SKM-1 treated with dmso at 0.1 percent for 144 hours (cell line): ENCODE measurements around the gene CDH9.

ENCODE experiments used
- DNase-seq: peaks from one replicate; lab custom pipeline; 2025; ENCODE audit not compliant: unreplicated experiment; lab: John Stamatoyannopoulos, UW

CDH9 gene

GRCh38 chr5:26843677-26844076 is 194.7 kb downstream of the CDH9 start:
- no peak for DNase-seq

- peak; percentile 20 for DNase-seq
Observed at GRCh38 chr5:26833596-26833995, 204.8 kb downstream of the CDH9 start.
